Astrocyte (in vitro differentiated cells and primary cell): Measurements from ENCODE around the gene SOX14.

Experiments
- EZH2 ChIP-seq: IDR thresholded peaks from 2 replicates; pipeline ENCODE4 v1.6.1; 2012; ENCODE audit warnings: mild to moderate bottlenecking, low read length, inconsistent platforms; ENCODE audit not compliant: insufficient read depth
- TF ChIP-seq, protein P1 (sequence below): IDR thresholded peaks from 2 replicates; pipeline ENCODE4 v1.5.1; 2011; ENCODE audit warnings: low read depth, mild to moderate bottlenecking, inconsistent platforms, low read length, moderate library complexity; ENCODE audit not compliant: insufficient read depth

DNA sequence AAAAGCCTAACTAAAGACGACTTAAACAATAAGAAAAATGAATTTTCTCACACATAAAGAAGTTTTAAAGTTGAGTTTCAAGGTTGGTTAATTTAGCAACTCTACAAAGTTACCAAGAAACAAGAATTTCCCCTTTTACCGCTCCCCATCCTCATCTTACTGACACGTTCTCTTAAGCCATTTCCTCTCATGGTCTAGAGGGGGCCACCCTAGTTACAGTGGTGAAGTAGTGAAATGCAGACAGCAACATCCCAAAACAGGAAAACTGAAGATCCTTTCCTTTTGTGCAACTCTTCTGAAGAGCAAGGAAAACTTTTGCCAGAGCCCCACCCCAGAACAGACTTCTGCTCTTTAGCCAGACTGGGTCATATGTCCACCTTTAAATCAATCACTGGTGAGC, 17.3 kb upstream of the SOX14 start:
- TF ChIP-seq, protein P1, sequence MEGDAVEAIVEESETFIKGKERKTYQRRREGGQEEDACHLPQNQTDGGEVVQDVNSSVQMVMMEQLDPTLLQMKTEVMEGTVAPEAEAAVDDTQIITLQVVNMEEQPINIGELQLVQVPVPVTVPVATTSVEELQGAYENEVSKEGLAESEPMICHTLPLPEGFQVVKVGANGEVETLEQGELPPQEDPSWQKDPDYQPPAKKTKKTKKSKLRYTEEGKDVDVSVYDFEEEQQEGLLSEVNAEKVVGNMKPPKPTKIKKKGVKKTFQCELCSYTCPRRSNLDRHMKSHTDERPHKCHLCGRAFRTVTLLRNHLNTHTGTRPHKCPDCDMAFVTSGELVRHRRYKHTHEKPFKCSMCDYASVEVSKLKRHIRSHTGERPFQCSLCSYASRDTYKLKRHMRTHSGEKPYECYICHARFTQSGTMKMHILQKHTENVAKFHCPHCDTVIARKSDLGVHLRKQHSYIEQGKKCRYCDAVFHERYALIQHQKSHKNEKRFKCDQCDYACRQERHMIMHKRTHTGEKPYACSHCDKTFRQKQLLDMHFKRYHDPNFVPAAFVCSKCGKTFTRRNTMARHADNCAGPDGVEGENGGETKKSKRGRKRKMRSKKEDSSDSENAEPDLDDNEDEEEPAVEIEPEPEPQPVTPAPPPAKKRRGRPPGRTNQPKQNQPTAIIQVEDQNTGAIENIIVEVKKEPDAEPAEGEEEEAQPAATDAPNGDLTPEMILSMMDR: no peak
- no peak for TF ChIP-seq EZH2
